HG03066 (cell line): Measurements from ENCODE around the gene UMAD1.

Source experiments
- ATAC-seq: cut with Tn5 transposase; IDR thresholded peaks from one replicate; pipeline ENCODE4 v1.9.1; 2021; ENCODE audit warnings: low read depth; ENCODE audit not compliant: unreplicated experiment

UMAD1 gene

DNA sequence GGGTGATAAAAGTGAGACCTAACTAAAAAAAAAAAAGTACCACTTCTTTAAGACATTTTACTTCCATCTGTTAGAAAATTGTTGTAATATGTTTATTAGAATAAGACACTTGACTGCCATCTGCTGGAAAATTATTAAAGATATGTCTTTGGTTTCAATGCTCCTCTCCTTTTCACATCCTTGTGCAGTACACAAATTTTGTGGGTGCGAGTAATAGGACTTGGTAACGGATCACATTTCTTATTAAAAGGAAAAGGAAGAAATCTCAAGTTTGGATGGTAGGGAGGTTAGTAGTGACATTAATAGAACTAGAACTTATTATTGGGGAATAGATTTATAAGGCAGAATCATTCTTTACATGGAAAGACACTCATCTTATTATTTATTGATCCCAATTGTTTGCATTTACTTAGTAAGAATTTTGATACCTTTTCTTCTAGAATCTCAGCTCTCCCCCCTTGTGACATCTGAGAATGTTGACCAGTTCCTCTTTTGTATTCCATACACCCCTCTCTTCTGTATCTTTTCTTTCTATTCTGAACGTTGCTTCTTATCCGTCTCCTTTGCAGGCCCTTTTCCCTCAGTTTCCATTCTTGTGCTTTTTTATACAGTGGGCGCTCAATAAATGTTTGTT, 120.9 kb downstream of the UMAD1 start:
- peak; percentile 25 for ATAC-seq

DNA sequence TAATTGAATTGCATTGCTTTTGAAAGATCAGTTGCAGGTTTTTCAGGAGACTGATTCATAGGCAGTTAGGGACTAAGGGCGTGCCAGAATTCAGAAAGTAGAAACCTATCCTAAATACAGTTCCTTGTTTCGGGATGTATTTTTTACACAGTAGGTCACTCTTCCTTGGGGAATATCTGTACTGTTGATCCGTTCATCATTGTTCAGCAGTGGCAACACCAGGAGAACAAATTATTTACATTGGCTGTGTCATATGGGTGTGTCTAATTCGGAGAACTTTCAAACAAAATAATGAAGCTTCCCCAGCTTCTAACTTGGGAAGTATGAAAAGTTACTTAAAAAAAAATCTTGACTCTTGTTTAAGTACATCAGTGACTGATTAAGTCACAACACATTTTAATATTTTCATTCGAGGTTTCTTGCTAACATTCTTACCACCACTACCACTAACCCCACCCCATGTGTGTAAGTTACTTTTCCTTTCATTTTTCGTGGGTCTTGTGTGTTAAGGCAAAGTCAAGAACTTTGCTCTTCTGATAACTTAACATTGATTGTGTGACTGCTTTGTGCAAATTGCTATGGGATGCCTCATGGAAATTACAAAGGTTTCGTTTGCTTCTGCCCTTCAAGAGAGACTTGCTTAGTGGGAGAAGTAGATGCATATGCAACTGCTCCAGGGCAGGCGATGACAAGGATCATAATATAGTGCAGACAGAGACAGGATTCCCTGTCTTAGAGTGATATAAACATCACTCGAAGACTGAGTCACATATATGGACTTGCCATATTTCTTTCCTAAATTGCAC, 121.6 kb downstream of the UMAD1 start:
- ATAC-seq, result peak; percentile 71

DNA sequence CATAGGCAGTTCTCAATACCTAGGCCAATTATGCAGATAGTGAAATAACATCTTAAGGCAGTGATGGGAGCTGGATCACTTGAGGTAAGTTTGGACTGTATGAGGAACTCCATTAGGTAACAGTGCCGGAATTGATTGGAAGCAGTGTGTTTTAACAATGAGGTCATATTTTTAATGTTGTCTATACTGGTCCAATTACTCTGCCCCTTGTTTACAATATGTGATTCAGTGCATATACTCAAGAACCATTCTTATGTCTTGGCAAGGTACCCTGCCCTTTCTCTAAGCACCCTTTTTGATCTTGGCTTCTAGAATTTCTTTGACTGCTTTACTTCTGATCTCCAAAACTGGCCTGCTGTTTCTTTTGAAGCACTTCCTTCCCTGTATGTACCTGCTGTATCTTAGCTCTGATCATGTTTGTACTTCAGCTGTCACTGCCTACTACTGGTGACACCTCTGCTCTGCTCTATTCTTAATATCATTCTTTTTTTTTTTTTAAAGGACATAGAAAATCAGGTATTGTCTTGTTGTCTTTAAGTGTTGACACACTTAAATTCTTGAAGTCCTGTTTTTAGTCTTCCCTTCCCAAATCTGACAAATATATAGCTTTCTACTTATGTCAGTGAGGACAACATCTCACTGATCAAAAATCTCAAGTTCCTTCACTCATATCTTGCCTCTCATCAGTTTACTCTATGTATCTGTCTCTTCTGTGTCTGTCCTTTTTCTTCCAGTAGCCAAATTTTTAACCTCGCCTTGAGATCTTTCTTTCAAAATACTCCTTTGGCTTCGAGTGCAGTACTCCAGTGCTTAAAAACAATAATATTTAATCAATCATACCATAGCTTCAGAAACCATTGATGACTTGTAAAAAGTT, 124.2 kb downstream of the UMAD1 start:
- no peak for ATAC-seq

DNA sequence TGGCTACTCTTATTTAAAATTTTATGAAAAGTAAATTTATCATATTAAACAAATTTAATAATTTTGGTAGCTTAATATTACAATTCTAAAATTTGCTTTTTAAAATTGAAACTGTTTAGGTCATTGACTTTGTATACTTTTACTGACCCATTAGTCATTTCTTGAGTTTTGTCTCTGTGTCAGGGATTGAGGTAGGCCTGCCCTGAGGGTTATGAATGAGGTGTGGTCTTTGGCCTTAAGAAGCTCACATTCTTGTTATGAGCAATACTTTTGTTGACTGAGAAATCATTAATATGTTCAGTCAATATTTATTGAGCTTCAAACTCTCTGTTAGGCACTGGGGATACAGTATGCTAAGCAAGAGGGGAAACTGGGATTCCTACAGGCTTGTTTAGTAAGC, 124.9 kb downstream of the UMAD1 start:
- ATAC-seq, result peak; percentile 44

DNA sequence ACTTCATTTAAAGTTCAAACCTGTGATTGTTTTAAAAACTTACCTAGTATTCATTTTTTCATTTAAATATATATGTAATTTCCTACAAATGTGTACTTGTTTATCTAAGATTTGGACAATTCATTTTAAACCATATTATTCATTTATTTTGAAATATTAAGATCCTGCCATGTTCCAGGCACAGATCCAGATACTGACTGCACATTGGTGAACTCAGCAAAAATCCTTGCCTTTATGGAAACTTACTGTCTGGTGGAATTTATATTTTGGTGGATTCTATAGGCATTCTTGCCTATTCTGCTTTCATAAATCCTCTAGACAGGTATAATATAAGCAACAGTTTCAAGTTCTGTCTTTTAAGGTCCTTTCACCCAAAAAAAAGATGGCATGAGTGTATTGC, 126.1 kb downstream of the UMAD1 start:
- ATAC-seq, result no peak

DNA sequence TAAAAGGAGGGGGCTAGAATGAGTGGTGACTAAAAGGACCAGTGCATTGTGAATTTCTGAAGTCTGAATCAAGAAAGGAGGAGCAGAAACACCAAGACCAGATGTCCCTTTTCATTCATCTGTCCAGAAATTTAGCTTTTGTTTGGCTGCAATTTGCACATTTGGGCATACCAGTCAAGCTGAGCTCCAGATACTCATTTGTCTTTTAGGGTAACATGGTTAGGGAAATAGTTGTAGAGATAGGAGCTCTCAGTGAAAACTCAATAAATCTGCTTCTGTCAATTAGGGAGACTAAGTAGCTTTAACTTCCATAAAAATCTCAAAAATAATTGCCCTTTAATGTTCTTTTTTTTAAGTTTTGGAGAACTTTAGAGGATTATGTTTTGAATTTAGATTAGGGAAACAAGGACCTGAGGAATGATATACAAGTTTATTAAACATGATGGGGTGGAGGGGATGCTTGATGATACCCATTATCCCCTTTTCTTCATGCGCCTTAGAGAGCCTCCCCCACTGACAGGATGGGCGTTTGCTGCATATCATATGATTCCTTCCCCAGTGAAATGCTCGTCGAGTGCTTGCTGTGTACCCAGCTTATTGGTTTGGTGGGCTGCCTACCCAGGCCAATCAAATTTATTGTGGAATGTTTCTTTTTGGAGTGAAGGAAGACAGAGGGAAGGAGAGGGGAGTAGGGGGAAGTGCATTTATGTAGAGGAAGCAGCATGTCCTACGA, 128.6 kb downstream of the UMAD1 start:
- ATAC-seq, result no peak

DNA sequence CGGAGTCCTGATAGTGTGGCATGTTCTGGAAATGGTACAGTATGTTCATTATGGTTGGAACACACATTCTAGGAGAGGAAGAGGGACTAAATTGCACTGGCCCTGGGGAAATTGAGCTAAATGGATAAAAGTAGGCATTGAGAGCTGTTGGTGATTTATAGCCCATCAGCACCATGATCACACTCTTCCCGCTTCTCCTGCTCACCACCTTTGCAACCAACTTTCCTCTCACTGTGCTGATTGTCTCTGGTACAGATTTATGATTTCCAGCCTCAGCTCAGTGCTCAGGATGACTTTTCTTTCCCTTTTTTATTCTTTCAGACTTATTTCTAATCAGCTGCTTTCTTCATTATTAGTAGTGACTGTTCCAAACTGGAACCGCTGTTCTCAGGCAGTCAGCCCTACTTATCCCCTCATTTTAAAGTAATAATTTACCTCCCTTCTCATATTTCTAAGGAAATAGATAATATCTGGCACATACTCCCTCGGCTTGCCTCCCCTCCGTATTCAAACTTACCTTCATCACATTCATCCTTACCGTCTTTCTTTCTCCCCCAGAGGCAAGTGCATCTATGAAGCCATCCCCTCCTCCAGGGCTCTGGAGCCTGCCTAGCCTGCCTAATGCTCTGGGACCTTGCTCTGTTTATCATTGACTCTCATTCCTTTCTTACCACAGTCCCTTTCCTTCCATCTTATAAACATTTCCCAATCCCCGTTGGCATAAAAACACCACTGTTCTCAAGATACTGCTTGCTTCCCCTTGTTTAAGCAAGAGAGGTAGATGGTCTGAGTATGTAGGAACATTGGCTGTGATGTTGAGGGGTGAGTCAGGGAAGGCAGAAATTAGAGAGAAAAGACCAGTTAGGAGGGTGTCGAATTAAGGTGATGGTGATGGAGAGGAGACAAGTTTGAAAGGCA, 129.4 kb downstream of the UMAD1 start:
- no peak for ATAC-seq

DNA sequence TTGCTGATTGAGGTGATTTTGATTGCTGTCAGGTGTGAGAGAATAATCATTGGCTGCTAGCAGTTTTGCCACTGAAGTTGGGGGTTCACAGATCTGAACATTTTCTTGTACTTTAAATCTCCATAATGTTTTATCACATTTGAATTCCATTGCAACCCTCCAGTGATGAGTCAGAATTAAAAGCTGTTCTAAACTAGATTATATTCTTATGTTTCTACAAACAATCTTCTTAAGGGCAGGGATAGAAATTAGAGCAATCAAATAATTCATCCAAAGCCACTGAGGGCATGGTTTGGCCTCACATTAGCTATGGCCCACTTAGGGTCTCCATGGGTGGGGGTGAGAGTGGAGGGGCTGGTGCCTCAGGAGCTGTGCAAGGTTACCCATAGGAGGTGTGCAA, 130.9 kb downstream of the UMAD1 start:
- ATAC-seq, result no peak

DNA sequence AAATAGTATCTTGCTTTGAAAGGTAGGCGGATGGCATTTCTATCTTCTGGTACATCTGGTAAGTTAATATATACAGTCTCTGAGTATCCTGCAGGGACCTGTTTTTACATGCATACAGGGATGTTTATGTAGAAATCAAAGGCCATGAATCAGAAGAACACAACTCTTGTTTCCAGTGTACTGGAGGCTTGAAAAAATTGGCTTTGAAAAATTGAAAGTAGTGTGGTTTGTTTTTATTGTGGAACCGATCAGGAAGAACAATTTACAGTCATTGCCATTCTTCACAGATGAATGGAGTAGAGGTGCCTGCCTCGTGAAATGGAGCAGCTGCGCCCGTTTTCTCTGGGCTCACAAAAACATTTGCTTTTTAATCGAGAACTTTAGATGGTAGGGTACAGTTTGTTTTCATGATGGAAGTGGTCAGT, 131.9 kb downstream of the UMAD1 start:
- no peak for ATAC-seq

DNA sequence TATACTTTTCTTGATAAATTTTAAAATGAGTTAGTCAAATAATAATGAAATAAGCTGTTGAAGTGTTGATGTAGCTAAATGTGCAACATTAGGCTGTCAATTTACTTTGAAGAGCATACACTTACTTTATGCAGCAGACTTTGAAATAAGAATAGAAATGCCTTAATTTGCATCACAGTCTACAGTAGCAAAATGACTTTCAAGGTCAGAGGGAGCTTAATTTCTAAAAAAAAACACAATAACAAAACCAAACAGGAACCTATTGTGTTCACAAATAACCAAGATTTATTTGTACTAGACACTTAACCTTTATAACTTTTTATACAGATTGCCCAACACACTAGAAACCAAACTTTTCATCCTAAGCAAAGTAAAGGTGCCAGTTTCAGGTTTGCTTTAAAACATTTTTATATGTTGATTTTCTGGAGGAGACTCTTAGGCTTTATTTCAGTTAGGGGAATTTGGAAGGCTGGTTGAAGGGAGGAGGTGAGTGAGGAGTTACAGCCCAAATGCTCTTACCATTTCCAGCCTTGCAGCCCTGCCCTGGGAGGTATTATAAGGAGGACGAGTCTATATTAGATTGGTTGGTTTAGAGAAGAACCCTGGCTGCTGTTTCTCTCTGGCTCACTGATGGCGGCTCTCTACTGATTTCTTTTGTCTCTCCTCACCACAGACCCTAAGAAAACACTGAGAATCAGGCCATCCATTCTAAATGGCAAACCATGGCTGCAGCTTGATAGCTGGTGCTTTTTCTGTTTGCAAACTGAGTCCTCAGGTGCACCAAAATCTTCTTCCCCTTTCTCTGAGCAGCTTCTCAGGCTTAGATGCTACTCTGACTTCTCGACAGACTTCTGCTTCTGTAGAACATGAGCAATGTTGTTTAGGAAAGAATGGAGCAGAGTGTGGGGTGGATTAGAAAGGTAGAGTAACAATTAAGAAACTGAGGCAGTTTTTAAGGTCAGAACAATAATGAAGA, 133.1 kb downstream of the UMAD1 start:
- ATAC-seq, result peak; percentile 77

DNA sequence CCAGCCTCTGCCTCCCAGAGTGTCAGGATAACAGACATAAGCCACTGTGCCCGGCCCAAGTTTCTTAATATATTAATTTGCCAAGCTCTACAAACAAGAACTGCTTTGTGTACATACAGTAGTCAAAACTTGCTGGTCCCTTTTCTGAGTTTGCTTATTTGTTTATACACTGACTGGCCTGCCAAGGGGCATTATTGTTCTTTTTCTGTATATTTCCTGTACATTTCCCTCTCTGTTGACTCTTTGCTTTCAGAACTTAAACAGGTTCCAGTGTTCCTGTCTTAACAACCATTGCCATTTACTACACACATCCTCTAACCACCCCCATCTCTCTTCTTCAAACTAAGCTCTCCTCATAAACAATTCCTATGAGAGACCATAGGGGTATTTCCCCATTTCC, 139.3 kb downstream of the UMAD1 start:
- no peak for ATAC-seq

DNA sequence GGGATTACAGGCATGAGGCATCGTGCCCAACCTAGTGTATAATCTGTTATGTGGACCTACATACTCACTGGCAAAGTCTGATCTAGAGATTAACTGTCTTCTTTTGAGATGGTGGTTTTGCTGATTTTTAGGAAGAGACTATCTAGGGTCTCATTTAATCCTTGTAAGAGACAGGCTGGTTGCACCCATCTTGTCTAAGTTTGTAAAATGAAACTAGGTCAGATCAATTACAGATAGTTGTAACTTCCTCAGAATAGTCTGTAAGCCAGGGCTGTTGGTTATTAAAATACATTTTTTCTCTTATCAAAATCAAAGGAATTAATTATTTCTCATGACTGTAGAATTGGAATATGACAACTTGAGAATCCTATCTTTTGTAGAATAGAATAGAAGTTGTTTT, 142.4 kb downstream of the UMAD1 start:
- ATAC-seq, result no peak

DNA sequence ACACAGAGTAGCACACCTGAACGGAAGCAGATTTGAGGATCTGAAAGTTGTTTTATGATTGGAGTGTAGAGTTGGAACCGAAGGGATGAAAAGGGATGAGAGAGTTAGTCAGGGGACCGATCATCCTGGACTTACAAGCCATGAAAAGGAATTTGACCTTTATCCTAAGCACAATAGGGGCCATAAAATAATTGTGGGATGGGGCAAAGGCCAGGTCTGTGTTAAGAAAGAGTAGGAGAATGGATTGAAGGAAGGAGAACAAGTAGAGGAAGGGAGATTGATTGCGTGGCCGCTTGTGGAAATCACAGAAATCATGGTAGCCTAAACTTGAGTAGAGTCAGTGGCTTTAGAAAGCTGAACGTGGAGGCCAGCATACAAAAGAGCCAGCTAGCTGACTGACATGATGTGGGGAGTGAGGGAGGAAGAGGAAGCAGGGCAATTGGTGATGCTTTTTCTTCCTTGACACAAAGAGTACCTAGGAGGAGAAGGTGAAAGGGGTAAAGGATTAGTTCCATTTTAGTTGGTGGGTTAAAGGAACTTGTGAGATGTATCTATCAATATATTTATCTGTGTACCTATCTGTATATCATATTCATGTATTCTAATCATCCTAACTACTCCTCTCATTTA, 144.9 kb downstream of the UMAD1 start:
- no peak for ATAC-seq

DNA sequence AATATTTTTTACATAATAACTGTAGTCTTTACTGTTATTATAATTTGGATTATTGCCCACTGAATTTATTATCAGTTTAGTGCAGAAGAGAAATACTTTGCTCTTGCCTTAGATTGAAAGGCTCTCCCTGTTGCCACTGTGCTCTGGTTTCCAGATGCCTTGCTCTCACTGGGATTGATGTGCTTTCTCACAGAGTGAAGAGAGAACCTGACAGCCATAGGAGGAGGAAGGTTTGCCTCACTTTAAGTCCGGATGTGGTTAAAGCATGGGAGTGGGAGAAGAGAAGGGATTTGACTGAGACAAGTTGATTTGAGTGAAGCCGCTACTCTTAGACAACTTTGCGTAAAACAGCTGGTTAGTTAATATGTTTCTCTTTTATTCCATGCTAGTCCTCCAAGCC, 146.0 kb downstream of the UMAD1 start:
- no peak for ATAC-seq

DNA sequence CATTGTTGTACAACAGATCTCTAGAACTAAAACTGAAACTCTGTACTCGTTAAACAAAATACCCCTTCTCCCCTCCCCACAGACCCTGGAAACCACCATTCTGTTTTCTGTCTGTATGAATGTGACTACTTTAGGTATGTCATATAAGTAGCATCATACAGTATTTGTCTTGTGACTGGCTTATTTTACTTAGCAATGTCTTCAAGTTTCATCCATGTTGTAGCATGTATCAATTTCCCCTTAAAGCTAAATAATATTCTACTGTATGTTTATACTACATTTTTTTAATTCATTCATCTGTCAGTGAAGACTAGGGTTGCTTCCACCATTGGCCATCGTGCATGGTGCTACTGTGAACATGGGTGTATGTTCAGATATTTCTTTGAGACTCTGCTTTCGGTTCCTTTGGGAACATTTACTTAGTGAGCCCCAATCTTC, 149.0 kb downstream of the UMAD1 start:
- peak; percentile 98 for ATAC-seq

DNA sequence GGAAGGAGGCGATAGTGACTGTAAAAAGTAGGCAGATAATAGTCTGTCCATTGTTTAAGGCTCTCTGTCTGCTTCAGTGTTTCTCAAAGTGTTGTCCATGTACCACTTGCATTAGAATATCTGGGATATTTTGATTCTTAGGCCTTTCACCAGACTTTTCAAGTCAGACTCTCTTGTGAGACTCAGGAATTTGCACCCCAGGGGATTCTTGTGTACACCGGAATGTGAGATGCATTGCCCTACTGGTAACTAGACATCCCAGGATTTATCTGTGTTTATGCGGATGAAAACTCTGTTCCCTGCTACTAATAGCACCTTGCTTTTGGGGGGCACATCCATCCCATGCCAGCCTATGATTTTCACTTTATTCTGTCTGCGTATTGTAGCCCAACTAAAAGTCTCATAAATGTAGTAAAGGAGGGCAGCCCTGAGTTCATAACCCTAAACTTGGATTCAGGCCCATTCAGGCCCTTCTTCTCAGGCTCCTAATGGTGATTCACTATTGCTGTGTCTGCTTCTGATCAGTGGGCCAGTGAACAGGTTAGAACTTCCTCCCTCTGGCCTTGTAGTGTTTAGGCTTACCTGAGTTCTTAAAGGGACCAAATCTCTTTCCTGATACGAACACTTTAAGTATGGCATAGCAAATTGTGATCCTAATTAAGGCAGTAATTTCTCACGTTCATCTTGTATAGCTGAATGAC, 149.6 kb downstream of the UMAD1 start:
- no peak for ATAC-seq

DNA sequence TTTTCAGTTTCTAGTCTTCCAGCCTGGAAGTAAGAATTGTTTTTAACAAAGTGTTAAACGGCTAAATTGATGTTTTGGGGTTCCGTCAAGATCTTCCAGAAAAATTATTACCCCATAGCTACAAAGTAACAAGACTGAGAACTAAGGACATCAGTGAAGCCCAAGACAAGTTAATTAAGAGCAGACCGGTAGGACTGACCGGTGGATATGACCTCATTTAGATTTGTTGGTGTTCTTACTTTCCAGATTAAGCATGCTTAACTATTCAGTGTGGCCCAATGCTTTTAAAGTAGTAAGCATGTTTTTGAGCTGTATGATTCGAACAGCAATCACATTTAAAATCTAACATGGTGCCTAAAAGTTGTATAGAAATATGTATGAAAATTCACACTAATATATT, 151.0 kb downstream of the UMAD1 start:
- ATAC-seq, result no peak
